ENCODE data around the gene SLC26A11.
A peak's percentile ranks its signal among the peaks of the same experiment; 100 is the strongest.

SLC26A11 gene

GRCh38 chr17:80219013-80219762 is 1.0 kb upstream of the SLC26A11 start:
- Histone ChIP-seq H3K9me3 (no peaks in the 10 kb centered on the region), H3K4me1 (peaks cover 0 to 29% (median 21%) of the 10 kb centered on the region in 4 donors), H3K36me3 (peaks cover 0 to 46% (median 32%) of the 10 kb centered on the region in 3 donors), H3K4me3 (peak overlapping the region; percentile 81 to 93), H3K27me3 (no peaks in the 10 kb centered on the region), H3K27ac (peak overlapping the region; percentile 78 to 82)
- intact Hi-C loops (cut with DNase I; ENCODE audit: low total_unique reads), result loop anchor here (5.0 kb wide), 1 partner anchor 1878 kb away; the partner anchor contains the start of gene FASN
- TF ChIP-seq, protein P1, sequence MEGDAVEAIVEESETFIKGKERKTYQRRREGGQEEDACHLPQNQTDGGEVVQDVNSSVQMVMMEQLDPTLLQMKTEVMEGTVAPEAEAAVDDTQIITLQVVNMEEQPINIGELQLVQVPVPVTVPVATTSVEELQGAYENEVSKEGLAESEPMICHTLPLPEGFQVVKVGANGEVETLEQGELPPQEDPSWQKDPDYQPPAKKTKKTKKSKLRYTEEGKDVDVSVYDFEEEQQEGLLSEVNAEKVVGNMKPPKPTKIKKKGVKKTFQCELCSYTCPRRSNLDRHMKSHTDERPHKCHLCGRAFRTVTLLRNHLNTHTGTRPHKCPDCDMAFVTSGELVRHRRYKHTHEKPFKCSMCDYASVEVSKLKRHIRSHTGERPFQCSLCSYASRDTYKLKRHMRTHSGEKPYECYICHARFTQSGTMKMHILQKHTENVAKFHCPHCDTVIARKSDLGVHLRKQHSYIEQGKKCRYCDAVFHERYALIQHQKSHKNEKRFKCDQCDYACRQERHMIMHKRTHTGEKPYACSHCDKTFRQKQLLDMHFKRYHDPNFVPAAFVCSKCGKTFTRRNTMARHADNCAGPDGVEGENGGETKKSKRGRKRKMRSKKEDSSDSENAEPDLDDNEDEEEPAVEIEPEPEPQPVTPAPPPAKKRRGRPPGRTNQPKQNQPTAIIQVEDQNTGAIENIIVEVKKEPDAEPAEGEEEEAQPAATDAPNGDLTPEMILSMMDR (IDR thresholded peaks at IDR 0.05), result no peak
- DNase-seq, result peak; percentile 82 to 87

- H3K9me3 ChIP-seq, result no peaks in the 10 kb centered on the region
- H3K4me1 ChIP-seq, result peaks cover 0 to 29% (median 21%) of the 10 kb centered on the region in 4 donors
- H3K36me3 ChIP-seq, result peaks cover 0 to 41% (median 27%) of the 10 kb centered on the region in 3 donors
- TF ChIP-seq, protein P1 (IDR thresholded peaks at IDR 0.05), result no peak
- peak overlapping the region; percentile 81 to 93 for H3K4me3 ChIP-seq
- no peak for DNase-seq
- H3K27me3 ChIP-seq, result no peaks in the 10 kb centered on the region
- intact Hi-C loops (cut with DNase I; ENCODE audit: low total_unique reads), result loop anchor here (5.0 kb wide), 1 partner anchor 1878 kb away; the partner anchor contains the start of gene FASN
- H3K27ac ChIP-seq, result peak overlapping the region; percentile 78 to 82
Observed at GRCh38 chr17:80219763-80220053, 519 bp upstream of the SLC26A11 start.

DNA sequence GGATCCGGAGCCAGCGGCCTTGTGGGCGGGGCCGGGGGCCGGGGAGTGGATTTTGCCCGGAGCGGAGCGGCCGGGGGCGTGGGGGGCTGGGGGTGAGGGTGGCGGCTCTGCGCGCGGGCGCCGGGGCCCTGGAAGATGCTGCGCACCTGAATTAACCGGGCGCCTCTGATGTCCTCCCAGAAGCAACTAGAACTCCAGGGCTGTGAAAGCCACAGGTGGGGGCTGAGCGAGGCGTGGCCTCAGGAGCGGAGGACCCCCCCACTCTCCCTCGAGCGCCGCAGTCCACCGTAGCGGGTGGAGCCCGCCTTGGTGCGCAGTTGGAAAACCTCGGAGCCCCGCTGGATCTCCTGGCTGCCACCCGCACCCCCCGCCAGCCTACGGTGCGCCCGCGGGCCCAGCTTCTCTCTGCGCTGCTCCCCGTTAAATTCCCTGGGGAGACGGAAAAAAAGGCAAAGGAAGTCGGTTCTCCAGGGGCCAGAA is 549 bp downstream of the SLC26A11 start:
- peaks cover 0 to 40% (median 22%) of the 10 kb centered on the region in 3 donors for H3K36me3 ChIP-seq
- H3K4me3 ChIP-seq, result peak overlapping the region; percentile 81 to 93
- H3K27ac ChIP-seq, result peak overlapping the region; percentile 78 to 82
- intact Hi-C loops (cut with DNase I; ENCODE audit: low total_unique reads), result no loop called here
- no peaks in the 10 kb centered on the region for H3K27me3 ChIP-seq
- no peaks in the 10 kb centered on the region for H3K9me3 ChIP-seq
- DNase-seq, result no peak
- peaks cover 0 to 29% (median 21%) of the 10 kb centered on the region in 4 donors for H3K4me1 ChIP-seq
- TF ChIP-seq, protein P1 (IDR thresholded peaks at IDR 0.05), result no peak

GRCh38 chr17:80221351-80222105 is 1.3 kb downstream of the SLC26A11 start:
- H3K4me3 ChIP-seq, result peak overlapping the region; percentile 81 to 93
- H3K27me3 ChIP-seq, result no peaks in the 10 kb centered on the region
- intact Hi-C loops (cut with DNase I; ENCODE audit: low total_unique reads), result no loop called here
- H3K9me3 ChIP-seq, result no peaks in the 10 kb centered on the region
- DNase-seq, result no peak
- peak overlapping the region; percentile 78 to 82 for H3K27ac ChIP-seq
- peaks cover 0 to 29% (median 21%) of the 10 kb centered on the region in 4 donors for H3K4me1 ChIP-seq
- TF ChIP-seq, protein P1 (IDR thresholded peaks at IDR 0.05), result no peak
- peaks cover 0 to 40% (median 21%) of the 10 kb centered on the region in 3 donors for H3K36me3 ChIP-seq

- intact Hi-C loops (cut with DNase I; ENCODE audit: low total_unique reads), result no loop called here
- no peak for DNase-seq
Observed at GRCh38 chr17:80222376-80223141, 2.3 kb downstream of the SLC26A11 start.

More at GRCh38 chr17:80222376-80223141, 2.3 kb downstream of the SLC26A11 start:
- H3K9me3 ChIP-seq, result no peaks in the 10 kb centered on the region
- no peaks in the 10 kb centered on the region for H3K27me3 ChIP-seq
- peaks cover 0 to 29% (median 21%) of the 10 kb centered on the region in 4 donors for H3K4me1 ChIP-seq
- TF ChIP-seq, protein P1 (IDR thresholded peaks at IDR 0.05), result no peak
- no peak overlapping the region for H3K4me3 ChIP-seq
- no peak overlapping the region for H3K27ac ChIP-seq
- peaks cover 0 to 39% (median 23%) of the 10 kb centered on the region in 3 donors for H3K36me3 ChIP-seq
